OCI-LY1 (cell line): Measurements from ENCODE around the gene EPN2.

Source experiments
- EZH2 ChIP-seq: fragments of 200-600 bp; sonication (generic), shearing (Covaris generic); IDR thresholded peaks from 2 replicates; pipeline ENCODE4 v1.8.0; 2017; ENCODE audit warnings: borderline replicate concordance, mixed run types, mild to moderate bottlenecking, antibody characterized with exemption, low read length, moderate library complexity, mixed read lengths
- TF ChIP-seq, protein P1 (sequence below): fragments of 200-600 bp; sonication (generic), shearing (Covaris generic); IDR thresholded peaks from 2 replicates; pipeline ENCODE4 v1.5.1; 2017; ENCODE audit warnings: mild to moderate bottlenecking, antibody characterized with exemption, low read length, moderate library complexity, mixed read lengths

DNA sequence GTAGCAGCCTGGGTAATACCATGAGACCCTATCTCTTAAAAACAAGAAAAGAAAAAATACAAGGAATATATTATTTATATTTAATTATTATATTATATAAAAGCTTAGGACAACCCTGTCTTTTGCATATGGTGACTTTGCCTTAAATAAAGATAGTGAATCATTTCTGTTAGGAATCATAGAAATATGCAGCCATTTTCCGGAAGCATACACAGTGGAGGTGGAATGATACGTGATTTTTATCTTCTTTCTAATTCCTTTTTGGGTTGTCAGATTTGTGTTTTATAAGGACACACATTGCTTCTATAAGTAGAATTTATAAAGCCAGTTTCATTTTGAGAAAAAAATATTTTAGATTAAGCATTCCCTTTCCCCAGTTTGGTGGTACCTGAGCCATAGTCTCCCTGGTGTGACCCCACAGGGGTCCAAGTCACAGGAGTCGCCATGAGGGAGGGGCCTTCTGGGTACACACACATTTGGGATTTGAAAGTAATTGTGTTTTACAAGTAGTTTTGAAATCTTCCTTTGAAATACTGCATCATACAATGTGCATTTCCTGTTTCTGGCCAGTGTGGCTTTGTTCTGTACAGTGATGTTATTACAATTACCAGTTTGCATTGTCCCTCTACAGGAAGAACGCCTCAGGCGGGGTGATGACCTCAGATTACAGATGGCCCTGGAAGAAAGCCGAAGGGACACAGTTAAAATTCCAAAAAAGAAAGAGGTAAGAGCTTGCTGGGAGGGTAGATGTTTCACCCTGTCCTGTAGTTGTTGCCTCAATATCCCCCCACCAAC lies 74.5 kb downstream of the EPN2 start:
- TF ChIP-seq, protein P1, sequence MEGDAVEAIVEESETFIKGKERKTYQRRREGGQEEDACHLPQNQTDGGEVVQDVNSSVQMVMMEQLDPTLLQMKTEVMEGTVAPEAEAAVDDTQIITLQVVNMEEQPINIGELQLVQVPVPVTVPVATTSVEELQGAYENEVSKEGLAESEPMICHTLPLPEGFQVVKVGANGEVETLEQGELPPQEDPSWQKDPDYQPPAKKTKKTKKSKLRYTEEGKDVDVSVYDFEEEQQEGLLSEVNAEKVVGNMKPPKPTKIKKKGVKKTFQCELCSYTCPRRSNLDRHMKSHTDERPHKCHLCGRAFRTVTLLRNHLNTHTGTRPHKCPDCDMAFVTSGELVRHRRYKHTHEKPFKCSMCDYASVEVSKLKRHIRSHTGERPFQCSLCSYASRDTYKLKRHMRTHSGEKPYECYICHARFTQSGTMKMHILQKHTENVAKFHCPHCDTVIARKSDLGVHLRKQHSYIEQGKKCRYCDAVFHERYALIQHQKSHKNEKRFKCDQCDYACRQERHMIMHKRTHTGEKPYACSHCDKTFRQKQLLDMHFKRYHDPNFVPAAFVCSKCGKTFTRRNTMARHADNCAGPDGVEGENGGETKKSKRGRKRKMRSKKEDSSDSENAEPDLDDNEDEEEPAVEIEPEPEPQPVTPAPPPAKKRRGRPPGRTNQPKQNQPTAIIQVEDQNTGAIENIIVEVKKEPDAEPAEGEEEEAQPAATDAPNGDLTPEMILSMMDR, result no peak
- TF ChIP-seq EZH2, result no peak
